ENCODE results near the gene OMP.
"Not testable (repeated sequence)": the region's sequence is repeated elsewhere in the genome, so short reads cannot be mapped to it uniquely, and the experiment has no call there.

The OMP gene

DNA sequence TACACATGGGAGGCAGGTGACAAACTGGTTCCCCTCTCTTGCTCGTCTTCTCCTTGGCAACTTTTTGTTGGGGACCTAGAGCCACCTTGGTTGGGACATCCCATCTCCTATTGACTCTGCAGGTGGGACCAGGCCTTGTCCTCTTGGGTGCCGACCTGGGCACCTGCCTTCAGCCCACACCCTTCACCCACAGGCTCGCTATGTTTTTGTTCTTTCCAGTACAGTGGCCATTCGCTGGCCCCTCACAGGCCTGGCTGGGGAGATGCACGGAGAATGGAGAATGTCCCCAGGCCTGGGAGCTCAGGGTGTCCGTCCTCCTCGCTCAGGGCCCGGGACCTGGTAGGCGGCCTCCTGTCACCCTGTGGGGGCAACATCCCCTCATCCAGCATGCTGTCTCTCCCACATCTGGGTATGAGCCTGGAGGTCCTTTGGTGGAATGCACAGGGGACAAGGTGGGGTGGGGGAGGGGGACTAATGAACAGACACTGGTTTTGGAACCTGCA is 14.9 kb upstream of the OMP start:
- no peak for DNase-seq

DNA sequence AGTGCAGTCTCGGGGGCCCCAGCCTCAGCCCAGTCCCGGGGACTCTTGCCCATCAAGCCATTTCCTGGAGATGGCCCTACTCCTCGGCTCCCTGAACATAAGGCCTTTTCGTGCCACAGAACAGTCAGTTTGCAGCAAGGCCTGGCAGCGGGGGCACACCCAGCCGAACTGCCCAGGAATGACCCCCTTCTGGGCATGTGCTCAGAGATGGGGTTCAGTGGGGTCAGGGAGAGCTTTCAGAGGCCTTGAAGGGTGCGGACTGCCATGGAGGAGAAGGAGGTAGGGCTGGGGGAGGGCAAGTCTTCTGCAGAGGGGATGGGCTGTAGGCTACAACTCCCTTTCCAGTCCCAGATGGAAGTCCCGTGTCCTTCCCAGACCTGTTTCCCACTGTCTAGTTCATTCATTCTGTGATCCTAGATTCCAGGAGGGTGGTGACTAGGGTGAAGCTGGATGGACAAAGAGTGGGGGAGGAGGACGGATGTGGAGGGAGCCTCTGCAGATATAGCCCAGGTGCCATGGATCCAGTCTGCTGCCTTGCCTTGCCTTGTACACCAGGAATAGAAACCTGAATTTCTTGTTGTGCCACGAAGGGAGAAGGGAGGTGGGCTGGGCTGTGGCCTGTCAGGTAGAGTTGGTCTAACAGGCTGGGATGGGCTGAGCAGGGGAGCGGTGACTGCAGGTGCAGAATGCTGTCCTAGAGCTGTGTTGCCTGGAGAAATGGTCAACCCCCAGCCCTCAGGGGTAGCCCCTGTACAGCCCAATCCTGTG is 14.2 kb upstream of the OMP start:
- no peak for DNase-seq

DNA sequence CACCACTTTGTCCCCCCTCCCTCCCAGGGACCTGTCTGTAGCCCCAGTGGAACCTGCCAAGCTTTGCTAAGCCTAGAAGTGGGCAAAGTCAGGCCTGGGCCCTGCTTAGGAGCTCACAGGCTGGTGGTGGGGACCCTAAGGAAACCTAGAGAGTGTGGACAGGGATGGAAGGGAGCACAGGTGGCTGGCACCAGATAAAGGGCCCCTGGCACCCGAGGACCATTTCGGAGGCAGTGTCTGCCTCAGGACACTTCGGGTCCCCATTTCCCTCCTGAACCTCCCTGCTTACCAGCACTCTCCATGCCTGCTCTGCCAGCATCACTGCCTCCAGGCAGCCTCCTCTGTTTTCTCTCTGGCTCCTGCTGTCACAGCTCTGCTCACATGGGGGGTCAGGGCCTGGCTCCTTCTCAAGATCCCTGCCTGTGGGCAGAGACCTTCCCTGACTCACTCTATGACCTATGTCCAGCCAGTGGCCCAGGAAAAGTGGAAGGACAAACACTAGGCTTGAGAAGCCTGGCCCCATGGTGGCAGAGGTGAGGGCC is 13.6 kb upstream of the OMP start:
- DNase-seq: no peak

DNA sequence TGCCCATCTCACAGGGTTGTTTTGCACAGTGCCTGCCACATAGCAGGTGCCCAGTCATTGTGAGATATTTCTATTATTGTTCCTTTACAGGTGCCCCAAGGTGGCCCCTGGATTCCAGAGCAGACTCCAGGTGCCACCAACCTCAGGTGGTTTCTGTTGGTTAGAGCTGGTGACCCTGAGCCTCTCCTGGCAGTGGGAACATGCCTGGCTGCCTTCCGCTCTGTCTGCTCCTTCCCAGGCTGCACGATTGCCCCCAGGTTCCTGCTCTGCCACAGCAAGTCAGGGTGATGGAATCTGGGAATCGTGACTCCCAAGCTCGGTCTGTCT is 12.6 kb upstream of the OMP start:
- DNase-seq: no peak

DNA sequence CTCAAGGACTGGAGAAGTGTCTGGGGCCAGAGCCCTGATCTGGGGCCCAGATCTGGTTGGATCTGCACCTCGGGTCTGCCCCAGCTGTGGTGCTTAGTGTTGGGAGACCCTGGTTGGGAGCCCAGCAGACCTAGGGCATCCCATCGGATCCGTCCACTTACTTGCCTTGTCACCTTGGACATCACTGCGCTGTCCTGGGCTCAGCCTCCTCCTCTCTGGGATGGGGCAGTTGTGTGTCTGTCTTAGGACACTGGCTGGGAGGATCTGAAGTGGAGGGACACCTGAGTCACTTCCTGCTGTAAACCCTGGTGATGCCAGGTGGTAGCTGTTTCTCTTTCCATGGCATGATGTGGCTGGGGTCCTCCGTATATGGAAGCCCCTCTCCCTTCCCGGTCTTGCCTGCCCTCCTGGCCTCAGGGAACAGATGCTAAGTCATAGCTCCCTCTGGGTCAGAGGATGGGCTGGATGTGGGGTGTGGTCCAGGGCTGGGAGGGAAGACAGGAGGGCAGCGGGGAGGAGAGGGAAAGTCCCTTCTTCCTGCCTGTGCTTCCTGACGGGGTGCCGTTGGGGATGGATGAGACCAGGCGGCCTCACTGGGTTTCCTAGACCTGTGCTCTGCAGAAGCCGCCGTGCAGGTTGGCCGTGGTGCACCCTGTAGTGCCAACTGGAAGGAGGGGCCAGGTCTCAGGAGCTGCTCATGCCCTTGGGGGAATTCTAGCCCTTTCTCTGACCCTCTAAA is 12.1 kb upstream of the OMP start:
- DNase-seq: no peak

DNA sequence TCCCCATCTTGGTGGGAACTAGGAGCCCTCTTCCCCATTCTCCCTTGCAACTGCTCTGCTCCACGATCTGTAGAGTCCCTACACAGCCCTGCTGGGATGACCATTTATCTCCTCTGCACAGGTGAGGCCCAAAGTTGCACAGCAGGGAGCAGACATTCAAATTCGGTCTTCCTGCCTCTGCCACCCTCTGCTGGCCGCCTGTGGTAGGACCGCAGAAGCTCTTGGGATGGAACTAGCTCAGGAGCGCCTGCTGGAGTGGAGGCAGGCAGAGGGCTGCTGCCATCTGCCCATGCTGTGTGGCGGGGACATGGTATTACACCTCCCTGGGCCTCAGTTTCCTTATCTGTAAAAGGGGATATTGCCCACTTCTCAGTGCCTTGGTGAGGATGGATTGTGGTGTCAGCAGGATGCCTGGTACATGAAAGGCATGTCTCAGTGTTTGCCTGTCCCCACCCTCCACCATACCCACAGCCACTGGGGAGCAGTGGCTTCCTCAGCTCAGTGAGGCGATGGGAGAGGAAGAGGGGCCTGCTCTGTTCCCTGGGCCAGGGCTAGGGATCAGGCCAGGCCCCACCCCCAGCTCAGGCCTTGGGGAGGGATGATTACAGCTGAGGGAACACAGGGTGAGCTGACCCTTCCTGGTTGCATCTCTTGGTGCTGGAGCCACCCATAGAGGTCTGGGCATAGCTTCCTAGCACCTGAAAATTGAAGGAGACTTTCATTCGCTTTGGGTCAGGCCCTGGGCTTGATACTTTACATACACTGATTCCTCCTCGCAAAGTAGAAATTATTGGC is 11.3 kb upstream of the OMP start:
- DNase-seq: peak; percentile 67 to 78

DNA sequence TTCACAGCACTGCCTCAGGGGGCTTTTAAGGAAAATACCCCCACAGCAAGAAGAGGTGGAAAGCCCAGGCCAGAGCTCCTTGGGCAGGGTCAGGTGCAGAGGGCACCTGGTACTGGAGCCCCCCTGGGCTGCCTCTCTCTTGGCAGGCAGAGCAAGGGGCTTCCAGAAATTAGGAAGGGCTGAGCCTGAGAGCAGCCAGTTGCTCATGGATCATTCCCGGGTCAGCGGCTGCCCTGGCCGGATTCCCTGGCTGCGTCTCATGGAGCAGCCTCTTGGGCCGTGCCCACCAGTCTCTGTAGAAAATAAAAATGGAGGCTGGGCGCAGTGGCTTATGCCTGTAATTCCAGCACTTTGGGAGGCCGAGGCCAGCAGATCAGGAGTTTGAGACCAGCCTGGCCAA is 10.3 kb upstream of the OMP start:
- DNase-seq: no peak

DNA sequence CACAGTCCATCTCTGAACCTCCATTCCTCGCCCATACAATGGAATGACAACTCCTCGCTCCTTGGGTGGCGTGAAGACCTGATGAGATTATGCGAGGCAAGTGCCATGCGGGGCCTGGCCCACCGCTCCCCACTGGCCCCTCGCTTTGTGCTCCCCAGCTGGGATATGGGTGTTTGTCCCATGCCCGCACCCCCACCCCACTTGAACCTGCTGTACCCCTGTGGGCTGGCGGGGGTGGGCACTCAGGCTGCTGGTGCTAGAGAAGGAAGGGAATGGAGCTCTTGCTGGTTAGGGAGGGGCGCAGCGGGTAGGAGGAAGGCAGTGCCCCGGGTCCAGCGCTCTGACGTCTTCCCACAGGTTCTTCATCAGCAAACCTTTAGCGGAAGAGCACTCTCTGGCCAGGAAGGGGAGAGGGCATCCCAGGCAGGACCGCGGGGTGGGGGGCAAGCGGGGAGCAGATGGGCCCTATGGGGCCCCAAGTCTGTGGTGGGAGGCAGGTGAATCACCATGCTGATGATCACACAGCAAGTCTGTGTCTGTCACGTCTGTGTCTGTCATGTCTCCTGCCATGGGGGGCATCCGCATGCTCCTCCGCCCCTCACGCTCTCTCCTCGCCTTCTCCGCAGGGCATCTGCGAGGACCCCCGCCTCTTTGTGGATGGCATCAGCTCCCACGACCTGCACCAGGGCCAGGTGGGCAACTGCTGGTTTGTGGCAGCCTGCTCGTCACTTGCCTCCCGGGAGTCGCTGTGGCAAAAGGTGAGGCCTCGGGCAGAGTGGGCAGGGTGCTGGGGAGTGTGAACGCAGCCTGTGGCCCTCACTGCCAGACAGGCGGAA is 9.4 kb upstream of the OMP start:
- no peak for DNase-seq

DNA sequence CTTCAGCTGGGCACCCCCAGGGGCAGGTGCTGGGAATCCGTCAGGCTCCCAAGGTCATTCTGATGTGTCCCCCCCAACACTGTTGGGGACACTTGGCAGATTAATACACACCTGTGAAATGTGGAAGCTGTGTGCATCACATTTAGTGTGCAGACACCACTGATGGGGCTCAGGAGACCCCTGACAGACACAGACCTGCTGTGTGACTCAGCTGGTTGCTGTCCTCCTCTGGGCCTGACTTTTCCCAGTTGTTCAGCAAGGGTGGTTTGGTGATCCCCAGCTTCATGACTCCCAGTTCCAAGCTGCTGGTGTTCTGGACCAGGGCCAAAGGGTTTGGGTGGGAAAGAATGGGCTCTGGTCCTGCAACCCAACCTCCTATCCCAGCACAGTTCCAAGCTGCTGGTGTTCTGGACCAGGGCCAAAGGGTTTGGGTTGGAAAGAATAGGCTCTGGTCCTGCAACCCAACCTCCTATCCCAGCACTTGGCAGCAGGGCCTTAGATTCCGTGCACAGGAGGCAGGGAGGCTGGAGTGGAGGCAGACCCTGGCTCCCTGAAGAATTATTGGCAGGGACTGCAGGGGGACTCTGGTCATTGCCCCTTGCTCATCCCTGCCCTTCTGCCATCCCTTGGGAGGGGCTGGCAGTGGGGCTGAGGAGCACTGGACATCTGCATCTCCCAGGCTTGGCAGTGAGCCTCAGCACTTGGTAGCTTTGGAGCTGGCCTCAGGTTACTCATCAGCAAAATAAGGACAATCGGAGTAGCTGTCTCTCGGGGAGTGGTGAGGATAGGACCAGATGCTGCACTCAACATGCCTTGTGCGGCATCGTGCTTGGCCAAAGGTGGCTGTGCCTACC is 8.4 kb upstream of the OMP start:
- DNase-seq: no peak

DNA sequence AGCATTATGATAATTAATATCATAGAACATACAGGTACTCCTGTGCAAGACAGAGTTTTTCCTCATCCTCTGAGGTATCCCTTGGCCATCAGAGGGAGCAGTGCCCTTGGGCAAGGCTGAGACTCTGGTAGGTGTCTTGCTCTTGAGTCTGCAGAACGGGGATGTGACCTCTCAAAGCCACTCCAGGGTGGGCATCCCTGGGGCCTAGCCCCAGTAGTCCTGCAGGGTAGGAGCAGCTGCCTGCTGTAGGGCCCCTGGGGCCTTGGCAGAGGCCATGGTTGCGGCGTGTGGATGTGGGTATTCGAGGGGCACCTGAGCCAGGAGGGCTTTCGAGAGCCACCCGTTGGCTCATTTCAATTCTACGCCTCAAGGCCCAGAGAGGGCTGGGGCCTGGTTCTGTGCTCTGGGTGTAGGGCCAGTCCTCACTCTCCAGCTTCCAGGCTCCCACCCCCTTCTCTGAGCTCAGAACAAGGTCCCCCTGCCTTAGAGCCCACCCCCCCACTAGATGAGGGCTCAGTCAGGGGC is 7.7 kb upstream of the OMP start:
- DNase-seq: no peak

DNA sequence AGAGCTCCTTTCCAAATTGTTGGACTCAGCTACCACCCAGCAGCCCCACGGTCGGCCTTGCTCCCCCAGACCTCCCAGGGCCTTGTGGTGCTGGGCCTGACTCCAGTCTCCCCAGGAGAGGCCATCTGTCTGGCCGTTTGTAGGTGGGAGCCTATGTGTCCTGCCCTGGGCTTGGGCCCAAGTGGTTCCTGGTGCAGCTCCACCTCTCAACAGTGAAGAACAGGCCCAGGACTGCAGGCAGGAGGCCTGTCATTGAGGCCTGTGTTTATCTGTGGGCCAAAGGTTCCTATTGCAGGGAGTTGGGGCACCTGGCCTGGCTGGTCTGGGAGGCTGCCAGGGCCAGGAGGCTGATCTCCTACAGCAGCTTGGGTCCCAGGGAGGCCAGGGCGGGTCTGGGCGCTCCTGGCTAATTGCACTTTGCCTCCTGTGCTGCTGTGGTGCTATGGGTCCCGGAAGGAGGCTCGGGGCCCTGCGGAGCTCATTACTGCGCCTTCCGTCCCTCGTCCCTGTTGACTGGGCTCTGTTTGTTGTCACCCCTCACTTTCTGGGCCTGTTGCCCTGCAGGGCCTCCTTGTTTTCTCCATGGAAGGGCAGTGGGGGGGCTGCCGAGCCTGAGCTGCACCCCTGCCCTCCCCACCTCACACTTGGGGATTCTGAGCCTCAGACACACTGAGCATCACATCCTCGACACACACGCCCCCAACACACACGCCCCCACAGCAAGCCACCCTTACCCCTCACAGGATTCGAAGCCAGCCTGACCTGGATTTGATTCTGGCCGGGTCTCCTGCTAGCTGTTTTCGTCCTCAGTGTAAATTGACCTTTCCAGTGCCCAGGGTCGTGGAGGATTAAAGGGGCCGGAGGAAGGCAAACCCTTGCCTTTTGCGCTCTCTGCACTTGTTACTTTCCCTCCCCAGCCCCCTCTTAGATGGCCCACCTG is 6.8 kb upstream of the OMP start:
- no peak for DNase-seq

DNA sequence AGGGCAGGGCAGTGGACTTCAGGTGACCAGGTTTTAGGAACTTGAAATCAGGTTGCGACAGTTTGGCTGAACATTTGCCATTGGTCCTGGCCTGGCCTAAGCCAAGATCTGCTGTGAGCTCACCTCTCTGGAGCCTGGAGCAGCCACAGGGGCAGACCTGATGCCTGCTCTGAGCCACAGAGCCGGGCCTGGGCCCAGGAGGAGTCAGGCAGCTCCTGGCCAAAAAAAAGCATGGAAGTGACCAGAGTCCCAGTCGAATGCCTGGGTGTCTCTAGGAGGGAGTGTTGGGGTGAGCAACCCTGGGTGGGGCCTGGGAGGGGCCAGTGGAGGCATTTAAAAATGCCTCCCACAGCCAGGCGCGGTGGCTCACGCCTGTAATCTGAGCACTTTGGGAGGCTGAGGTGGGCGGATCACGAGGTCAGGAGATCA is 6.0 kb upstream of the OMP start:
- no peak for DNase-seq

DNA sequence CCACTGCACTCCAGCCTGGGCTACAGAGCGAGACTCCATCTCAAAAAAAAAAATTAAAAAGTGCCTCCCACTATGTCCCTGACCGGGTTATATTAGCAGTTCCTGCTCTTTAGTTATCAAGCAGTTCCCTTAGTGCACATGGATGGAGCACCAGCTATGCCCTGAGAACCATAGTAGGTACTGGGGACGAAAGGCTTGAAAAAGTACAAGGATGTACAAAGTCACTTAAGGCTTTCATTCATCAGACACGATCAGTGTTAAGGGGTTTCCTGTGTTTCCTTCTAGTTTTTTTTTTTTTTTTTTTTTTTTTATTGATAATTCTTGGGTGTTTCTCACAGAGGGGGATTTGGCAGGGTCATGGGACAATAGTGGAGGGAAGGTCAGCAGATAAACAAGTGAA is 5.5 kb upstream of the OMP start:
- DNase-seq: not testable (repeated sequence)

DNA sequence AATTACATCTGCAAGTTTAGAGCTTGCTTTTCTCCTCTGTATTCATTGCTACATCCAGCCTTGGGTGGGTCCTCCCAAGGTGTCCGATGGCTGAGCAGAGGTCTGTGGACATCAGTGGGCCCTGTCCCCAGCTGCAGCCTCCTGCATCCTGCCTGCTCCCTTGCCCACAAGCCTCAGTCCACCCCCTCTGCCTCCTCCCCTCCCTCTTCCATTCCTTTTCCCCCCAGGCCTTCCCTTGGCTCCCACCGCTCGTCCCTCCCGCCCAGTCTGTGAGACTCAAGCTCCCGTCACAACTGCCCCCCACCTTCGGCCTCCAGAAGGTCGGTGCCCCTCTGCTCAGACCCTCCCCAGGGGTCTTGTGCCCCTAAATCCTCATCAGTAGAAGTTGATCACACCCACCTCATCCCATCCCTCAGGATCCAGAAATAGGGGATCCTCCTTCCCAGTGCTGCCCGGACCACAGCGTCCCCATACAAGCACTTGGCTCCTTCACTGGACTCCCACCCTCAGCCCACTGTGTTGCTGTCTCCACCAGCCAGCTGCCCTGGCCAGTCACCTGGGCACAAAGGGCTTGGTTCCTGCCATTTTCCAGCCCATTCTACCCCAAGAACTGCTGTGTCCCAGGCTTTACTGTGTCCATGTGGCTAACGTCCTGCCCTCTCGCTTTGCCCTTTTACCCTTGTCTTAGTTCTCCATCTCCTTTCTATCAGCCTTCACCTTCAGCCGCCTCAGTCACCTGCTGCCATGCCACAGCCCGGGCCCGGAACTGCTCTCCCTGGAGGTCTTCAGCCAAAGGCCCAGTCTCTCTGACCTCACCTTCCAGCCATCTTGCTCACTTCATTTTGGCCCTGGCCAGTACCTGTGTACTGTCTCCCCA is 2.2 kb upstream of the OMP start:
- DNase-seq: no peak

DNA sequence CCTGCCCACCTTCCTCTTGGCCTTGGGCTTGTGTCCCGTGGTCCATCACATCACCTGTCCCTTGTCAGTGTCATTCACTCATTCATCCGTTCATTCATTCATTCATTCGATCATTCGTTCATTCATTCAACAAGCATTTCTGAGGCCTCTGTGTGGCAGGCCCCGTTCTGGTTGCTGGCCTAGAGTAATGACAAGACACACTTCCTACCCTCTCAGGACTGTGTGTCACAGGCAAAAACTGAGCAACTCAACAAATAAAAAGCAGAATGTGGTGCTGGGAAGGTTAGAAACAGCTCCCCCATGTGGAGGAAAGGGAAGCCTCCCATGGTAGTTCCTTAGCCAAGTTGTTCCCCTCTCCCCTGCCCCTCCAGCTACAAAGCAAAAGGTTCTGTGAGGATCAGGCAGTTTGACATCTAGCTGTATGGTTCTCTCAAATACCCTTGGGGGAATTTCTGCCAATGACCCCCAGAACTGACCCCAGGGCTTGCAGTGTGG is 1.6 kb upstream of the OMP start:
- DNase-seq: peak; percentile 34 to 49

DNA sequence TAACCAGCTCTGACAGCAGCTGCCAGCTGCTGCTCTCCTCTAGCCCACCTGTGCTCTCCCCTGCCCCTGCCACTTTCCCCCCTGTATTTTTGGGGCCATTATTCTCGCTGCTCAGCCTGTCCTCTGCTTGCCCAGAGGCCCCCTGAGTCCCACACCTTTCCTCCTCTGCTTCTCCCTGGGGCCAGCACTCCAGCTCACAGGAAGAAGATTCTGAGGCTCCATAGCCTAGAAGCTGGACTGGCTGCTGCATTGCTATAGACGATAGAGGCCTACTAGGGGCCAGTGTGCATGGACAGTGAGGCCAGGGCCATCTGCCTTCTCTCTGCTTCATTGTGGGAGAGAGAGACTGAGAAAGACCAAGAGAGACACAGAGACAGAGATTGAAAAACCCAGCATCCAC is 679 bp downstream of the OMP start:
- DNase-seq: no peak

DNA sequence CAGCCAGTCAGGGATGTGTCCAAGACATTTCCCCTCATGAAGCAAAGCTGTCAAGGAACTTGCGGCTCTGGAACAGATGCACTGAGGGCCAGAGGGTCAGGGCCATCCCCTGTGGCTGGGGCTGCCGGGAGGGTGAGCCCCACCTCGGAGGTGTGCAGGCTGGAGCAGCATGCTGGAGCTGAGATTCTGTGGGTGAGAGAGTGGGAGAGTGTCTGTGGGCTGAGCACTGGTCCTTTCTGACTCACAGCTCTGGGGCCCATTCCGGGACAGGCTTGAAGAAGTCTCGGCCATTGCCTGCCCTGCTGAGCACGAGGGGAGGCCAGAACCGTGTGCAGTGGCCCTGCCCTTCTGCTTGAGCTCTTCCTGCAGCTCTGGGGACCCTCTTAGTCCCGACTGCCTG is 2.1 kb downstream of the OMP start:
- no peak for DNase-seq

DNA sequence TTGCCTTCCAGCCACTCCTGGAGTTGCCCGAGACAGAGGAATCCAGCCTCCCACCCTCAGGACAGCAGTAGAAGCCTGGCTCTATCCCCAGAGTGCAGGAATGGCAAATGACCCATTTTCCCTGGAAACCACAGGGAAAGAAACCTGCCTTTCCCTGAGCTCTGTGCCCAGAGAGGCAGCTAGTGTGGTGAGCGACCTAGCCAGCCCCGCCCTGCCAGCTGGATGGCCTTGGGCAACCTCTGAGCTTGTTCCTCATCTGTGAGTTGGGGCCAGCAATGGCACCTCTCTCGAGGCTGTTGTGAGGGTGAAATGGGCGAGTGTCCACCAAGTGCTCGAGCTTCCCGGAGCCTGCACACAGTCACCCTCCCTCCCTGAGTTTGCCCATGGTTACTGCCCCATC is 3.7 kb downstream of the OMP start:
- peak; percentile 21 to 32 for DNase-seq

DNA sequence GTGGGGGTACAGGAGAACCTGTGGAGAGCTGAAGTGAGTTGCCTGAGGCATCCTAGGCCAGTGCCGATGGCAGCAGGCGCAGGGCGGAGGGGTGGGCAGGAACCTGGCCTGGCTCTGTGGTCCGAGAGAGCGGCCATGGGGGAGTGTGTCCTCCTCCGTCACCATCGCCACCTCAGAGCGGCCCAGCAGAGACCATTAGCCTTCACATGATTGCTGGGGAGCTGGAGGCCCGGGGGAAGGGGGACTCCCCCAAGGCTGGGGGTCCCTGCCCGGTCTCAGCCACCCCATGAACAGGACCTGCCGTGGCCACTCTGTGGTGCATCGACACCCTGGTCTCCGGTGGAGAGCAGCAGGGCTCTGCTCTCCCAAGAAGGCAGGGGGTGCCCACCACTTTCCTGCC is 4.1 kb downstream of the OMP start:
- DNase-seq: no peak

Data from inflammatory macrophage (primary cell).